PFSK-1 (cell line): ENCODE results near the gene RBM47.

ENCODE experiments used
- POLR2AphosphoS5 ChIP-seq: IDR thresholded peaks from 2 replicates; pipeline ENCODE4 v1.6.1; 2012; ENCODE audit warnings: low read depth, mild to moderate bottlenecking, control low read depth, low read length, moderate library complexity
- TAF1 ChIP-seq: IDR thresholded peaks from 2 replicates; pipeline ENCODE4 v1.6.1; 2012; ENCODE audit warnings: low read length, control low read depth, borderline replicate concordance; ENCODE audit not compliant: insufficient read depth

GRCh38 chr4:40516651-40517050 lies 113.0 kb downstream of the RBM47 start:
- TF ChIP-seq TAF1 (no peak), POLR2AphosphoS5 (no peak)
